ENCODE measurements around the gene PIAS2. TPM values are rescaled to one million over a fixed set of nuclear protein-coding genes. Genes with fewer than 3 reads are reported as not detected.
"Not testable (repeated sequence)": the region's sequence is repeated elsewhere in the genome, so short reads cannot be mapped to it uniquely, and the experiment has no call there.

Gene PIAS2
- total RNA-seq, 2 donors from 2014 or later = 20.9 to 23.4 TPM

GRCh38 chr18:46843372-46843771 lies 73.9 kb downstream of the PIAS2 start:
- H3K4me1 Mint-ChIP-seq (ENCODE audit: low read depth) = peaks cover 6% of the 10 kb centered on the region
- no peak for ATAC-seq (replicated peaks in 1 of 2)
- no peak for DNase-seq
- no peak overlapping the region for H3K4me3 Mint-ChIP-seq
- H3K36me3 Mint-ChIP-seq (ENCODE audit: insufficient read depth in 2 of 2) = no peaks in the 10 kb centered on the region
- H3K27me3 Mint-ChIP-seq (ENCODE audit: low read depth) = no peaks in the 10 kb centered on the region
- H3K9me3 Mint-ChIP-seq = no peaks in the 10 kb centered on the region
- H3K27ac Mint-ChIP-seq = no peak overlapping the region

- peaks cover 5% of the 10 kb centered on the region for H3K4me1 Mint-ChIP-seq (ENCODE audit: low read depth)
- no peaks in the 10 kb centered on the region for H3K27me3 Mint-ChIP-seq (ENCODE audit: low read depth)
- H3K4me3 Mint-ChIP-seq = no peak overlapping the region
- H3K36me3 Mint-ChIP-seq (ENCODE audit: insufficient read depth in 2 of 2) = no peaks in the 10 kb centered on the region
- H3K9me3 Mint-ChIP-seq = no peaks in the 10 kb centered on the region
- DNase-seq = no peak
- H3K27ac Mint-ChIP-seq = no peak overlapping the region
- no peak for ATAC-seq (replicated peaks in 1 of 2)
Observed at GRCh38 chr18:46842583-46842982, 74.7 kb downstream of the PIAS2 start.

GRCh38 chr18:46833899-46834298 lies 83.4 kb downstream of the PIAS2 start:
- Mint-ChIP-seq H3K4me1 (ENCODE audit: low read depth) (no peaks in the 10 kb centered on the region), H3K9me3 (no peaks in the 10 kb centered on the region), H3K4me3 (no peak overlapping the region), H3K27me3 (ENCODE audit: low read depth) (no peaks in the 10 kb centered on the region), H3K36me3 (ENCODE audit: insufficient read depth in 2 of 2) (peaks cover 1 to 7% of the 10 kb centered on the region in 2 donors), H3K27ac (no peak overlapping the region)
- no peak for ATAC-seq (replicated peaks in 1 of 2)
- DNase-seq = no peak

GRCh38 chr18:46832849-46833248 lies 84.5 kb downstream of the PIAS2 start:
- H3K27ac Mint-ChIP-seq = no peak overlapping the region
- peaks cover 1 to 8% of the 10 kb centered on the region in 2 donors for H3K36me3 Mint-ChIP-seq (ENCODE audit: insufficient read depth in 2 of 2)
- H3K9me3 Mint-ChIP-seq = no peaks in the 10 kb centered on the region
- H3K4me3 Mint-ChIP-seq = no peak overlapping the region
- no peaks in the 10 kb centered on the region for H3K4me1 Mint-ChIP-seq (ENCODE audit: low read depth)
- ATAC-seq (replicated peaks in 1 of 2) (no peak), DNase-seq (no peak)
- H3K27me3 Mint-ChIP-seq (ENCODE audit: low read depth) = no peaks in the 10 kb centered on the region

- peaks cover 1 to 11% of the 10 kb centered on the region in 2 donors for H3K36me3 Mint-ChIP-seq (ENCODE audit: insufficient read depth in 2 of 2)
- not testable (repeated sequence) for H3K27me3 Mint-ChIP-seq (ENCODE audit: low read depth); H3K27ac Mint-ChIP-seq; ATAC-seq (replicated peaks in 1 of 2); H3K9me3 Mint-ChIP-seq; DNase-seq; H3K4me1 Mint-ChIP-seq (ENCODE audit: low read depth); H3K4me3 Mint-ChIP-seq
Observed at GRCh38 chr18:46832422-46832821, 84.9 kb downstream of the PIAS2 start.

- no peak overlapping the region for H3K4me3 Mint-ChIP-seq
- H3K4me1 Mint-ChIP-seq (ENCODE audit: low read depth) = no peaks in the 10 kb centered on the region
- no peak for DNase-seq
- H3K27me3 Mint-ChIP-seq (ENCODE audit: low read depth) = no peaks in the 10 kb centered on the region
- H3K27ac Mint-ChIP-seq = no peak overlapping the region
- H3K36me3 Mint-ChIP-seq (ENCODE audit: insufficient read depth in 2 of 2) = peaks cover 1 to 11% of the 10 kb centered on the region in 2 donors
- H3K9me3 Mint-ChIP-seq = no peaks in the 10 kb centered on the region
- ATAC-seq (replicated peaks in 1 of 2) = no peak
Observed at GRCh38 chr18:46831434-46831833, 85.9 kb downstream of the PIAS2 start.

- Mint-ChIP-seq H3K4me3 (no peak overlapping the region), H3K4me1 (ENCODE audit: low read depth) (no peaks in the 10 kb centered on the region), H3K9me3 (no peaks in the 10 kb centered on the region), H3K27me3 (ENCODE audit: low read depth) (no peaks in the 10 kb centered on the region), H3K27ac (no peak overlapping the region), H3K36me3 (ENCODE audit: insufficient read depth in 2 of 2) (peaks cover 3 to 11% of the 10 kb centered on the region in 2 donors)
- DNase-seq (no peak), ATAC-seq (replicated peaks in 1 of 2) (no peak)
Observed at GRCh38 chr18:46830633-46831032, 86.7 kb downstream of the PIAS2 start.

- DNase-seq (no peak), ATAC-seq (replicated peaks in 1 of 2) (no peak)
- Mint-ChIP-seq H3K4me3 (no peak overlapping the region), H3K27me3 (ENCODE audit: low read depth) (no peaks in the 10 kb centered on the region), H3K4me1 (ENCODE audit: low read depth) (no peaks in the 10 kb centered on the region), H3K27ac (no peak overlapping the region), H3K36me3 (ENCODE audit: insufficient read depth in 2 of 2) (peaks cover 3 to 11% of the 10 kb centered on the region in 2 donors), H3K9me3 (no peaks in the 10 kb centered on the region)
Observed at GRCh38 chr18:46829947-46830346, 87.4 kb downstream of the PIAS2 start.

- Mint-ChIP-seq H3K36me3 (ENCODE audit: insufficient read depth in 2 of 2) (peaks cover 3 to 11% of the 10 kb centered on the region in 2 donors), H3K27ac (no peak overlapping the region), H3K4me3 (no peak overlapping the region), H3K4me1 (ENCODE audit: low read depth) (no peaks in the 10 kb centered on the region), H3K27me3 (ENCODE audit: low read depth) (no peaks in the 10 kb centered on the region), H3K9me3 (no peaks in the 10 kb centered on the region)
- ATAC-seq (replicated peaks in 1 of 2) = no peak
- no peak for DNase-seq
Observed at GRCh38 chr18:46829531-46829930, 87.8 kb downstream of the PIAS2 start.

- no peaks in the 10 kb centered on the region for H3K27me3 Mint-ChIP-seq (ENCODE audit: low read depth)
- H3K9me3 Mint-ChIP-seq = no peaks in the 10 kb centered on the region
- peaks cover 2 to 3% of the 10 kb centered on the region in 2 donors for H3K36me3 Mint-ChIP-seq (ENCODE audit: insufficient read depth in 2 of 2)
- no peak for DNase-seq
- peaks cover 12% of the 10 kb centered on the region for H3K4me1 Mint-ChIP-seq (ENCODE audit: low read depth)
- peak overlapping the region; percentile 5 to 71 for H3K4me3 Mint-ChIP-seq
- ATAC-seq (replicated peaks in 1 of 2) = peak; percentile 65 to 75
- H3K27ac Mint-ChIP-seq = peak overlapping the region; percentile 82
Observed at GRCh38 chr18:46821856-46822711, 95.2 kb downstream of the PIAS2 start.

- Mint-ChIP-seq H3K9me3 (no peaks in the 10 kb centered on the region), H3K27me3 (ENCODE audit: low read depth) (no peaks in the 10 kb centered on the region), H3K36me3 (ENCODE audit: insufficient read depth in 2 of 2) (peaks cover 0 to 3% of the 10 kb centered on the region in 2 donors), H3K4me3 (no peak overlapping the region), H3K27ac (no peak overlapping the region), H3K4me1 (ENCODE audit: low read depth) (peaks cover 12% of the 10 kb centered on the region)
- ATAC-seq (replicated peaks in 1 of 2) (no peak), DNase-seq (no peak)
Observed at GRCh38 chr18:46820863-46821262, 96.4 kb downstream of the PIAS2 start.

GRCh38 chr18:46815661-46816060 lies 101.6 kb downstream of the PIAS2 start:
- no peak overlapping the region for H3K4me3 Mint-ChIP-seq
- no peaks in the 10 kb centered on the region for H3K9me3 Mint-ChIP-seq
- H3K27me3 Mint-ChIP-seq (ENCODE audit: low read depth) = no peaks in the 10 kb centered on the region

GRCh38 chr18:46814399-46814798 lies 102.9 kb downstream of the PIAS2 start:
- Mint-ChIP-seq H3K27ac (no peak overlapping the region), H3K27me3 (ENCODE audit: low read depth) (no peaks in the 10 kb centered on the region), H3K4me3 (no peak overlapping the region), H3K9me3 (no peaks in the 10 kb centered on the region), H3K4me1 (ENCODE audit: low read depth) (no peaks in the 10 kb centered on the region), H3K36me3 (ENCODE audit: insufficient read depth in 2 of 2) (peaks cover 0 to 2% of the 10 kb centered on the region in 2 donors)
- ATAC-seq (replicated peaks in 1 of 2) = no peak
- DNase-seq = no peak

More at GRCh38 chr18:46815661-46816060, 101.6 kb downstream of the PIAS2 start:
- Mint-ChIP-seq H3K4me1 (ENCODE audit: low read depth) (no peaks in the 10 kb centered on the region), H3K27ac (no peak overlapping the region), H3K36me3 (ENCODE audit: insufficient read depth in 2 of 2) (peaks cover 0 to 3% of the 10 kb centered on the region in 2 donors)
- ATAC-seq (replicated peaks in 1 of 2) (no peak), DNase-seq (no peak)

GRCh38 chr18:46812311-46812710 lies 105.0 kb downstream of the PIAS2 start:
- ATAC-seq (replicated peaks in 1 of 2) = no peak
- H3K9me3 Mint-ChIP-seq = no peaks in the 10 kb centered on the region
- H3K27ac Mint-ChIP-seq = no peak overlapping the region

More at GRCh38 chr18:46812311-46812710, 105.0 kb downstream of the PIAS2 start:
- Mint-ChIP-seq H3K27me3 (ENCODE audit: low read depth) (no peaks in the 10 kb centered on the region), H3K4me3 (no peak overlapping the region), H3K36me3 (ENCODE audit: insufficient read depth in 2 of 2) (peaks cover 0 to 2% of the 10 kb centered on the region in 2 donors), H3K4me1 (ENCODE audit: low read depth) (no peaks in the 10 kb centered on the region)
- DNase-seq = no peak
